ENCODE results near the gene RBM26. TPM values are rescaled to one million over a fixed set of nuclear protein-coding genes. Genes with fewer than 3 reads are reported as not detected.

Gene RBM26
- total RNA-seq, 4 donors from 2014 or later, result 14.9 to 44.8 (median 23.1) TPM

- Histone ChIP-seq H3K36me3 (peaks cover 0 to 6% of the 10 kb centered on the region in 2 donors), H3K27ac (no peak overlapping the region), H3K9me3 (no peaks in the 10 kb centered on the region), H3K27me3 (no peaks in the 10 kb centered on the region), H3K4me1 (peaks cover 7 to 11% of the 10 kb centered on the region in 2 donors), H3K4me3 (no peak overlapping the region)
- TF ChIP-seq, protein P1, sequence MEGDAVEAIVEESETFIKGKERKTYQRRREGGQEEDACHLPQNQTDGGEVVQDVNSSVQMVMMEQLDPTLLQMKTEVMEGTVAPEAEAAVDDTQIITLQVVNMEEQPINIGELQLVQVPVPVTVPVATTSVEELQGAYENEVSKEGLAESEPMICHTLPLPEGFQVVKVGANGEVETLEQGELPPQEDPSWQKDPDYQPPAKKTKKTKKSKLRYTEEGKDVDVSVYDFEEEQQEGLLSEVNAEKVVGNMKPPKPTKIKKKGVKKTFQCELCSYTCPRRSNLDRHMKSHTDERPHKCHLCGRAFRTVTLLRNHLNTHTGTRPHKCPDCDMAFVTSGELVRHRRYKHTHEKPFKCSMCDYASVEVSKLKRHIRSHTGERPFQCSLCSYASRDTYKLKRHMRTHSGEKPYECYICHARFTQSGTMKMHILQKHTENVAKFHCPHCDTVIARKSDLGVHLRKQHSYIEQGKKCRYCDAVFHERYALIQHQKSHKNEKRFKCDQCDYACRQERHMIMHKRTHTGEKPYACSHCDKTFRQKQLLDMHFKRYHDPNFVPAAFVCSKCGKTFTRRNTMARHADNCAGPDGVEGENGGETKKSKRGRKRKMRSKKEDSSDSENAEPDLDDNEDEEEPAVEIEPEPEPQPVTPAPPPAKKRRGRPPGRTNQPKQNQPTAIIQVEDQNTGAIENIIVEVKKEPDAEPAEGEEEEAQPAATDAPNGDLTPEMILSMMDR (IDR thresholded peaks at IDR 0.05 in 4 of 5, conservative IDR thresholded peaks at IDR 0.05 in 1 of 5), result no peak
- TF ChIP-seq POLR2A (IDR thresholded peaks at IDR 0.05), result no peak
- no peak for ATAC-seq
- DNase-seq, result no peak
- in situ Hi-C loops (cut with MboI; ENCODE audit: low sequenced_read_pairs in 4 of 4), result no loop called here
- intact Hi-C loops (cut with DNase I; ENCODE audit: low total_unique reads), result no loop called here
Measured at GRCh38 chr13:79393564-79394249, 12.3 kb downstream of the RBM26 start.

- H3K27me3 ChIP-seq, result no peaks in the 10 kb centered on the region
- peaks cover 0 to 6% of the 10 kb centered on the region in 2 donors for H3K36me3 ChIP-seq
- no peak for TF ChIP-seq POLR2A (IDR thresholded peaks at IDR 0.05)
- TF ChIP-seq, protein P1 (IDR thresholded peaks at IDR 0.05 in 4 of 5, conservative IDR thresholded peaks at IDR 0.05 in 1 of 5), result no peak
- DNase-seq (no peak), ATAC-seq (no peak)
- in situ Hi-C loops (cut with MboI; ENCODE audit: low sequenced_read_pairs in 4 of 4) (no loop called here), intact Hi-C loops (cut with DNase I; ENCODE audit: low total_unique reads) (no loop called here)
- H3K4me3 ChIP-seq, result no peak overlapping the region
- no peaks in the 10 kb centered on the region for H3K9me3 ChIP-seq
- H3K4me1 ChIP-seq, result peaks cover 7 to 11% of the 10 kb centered on the region in 2 donors
- H3K27ac ChIP-seq, result no peak overlapping the region
Measured at GRCh38 chr13:79392882-79393563, 13.0 kb downstream of the RBM26 start.

DNA sequence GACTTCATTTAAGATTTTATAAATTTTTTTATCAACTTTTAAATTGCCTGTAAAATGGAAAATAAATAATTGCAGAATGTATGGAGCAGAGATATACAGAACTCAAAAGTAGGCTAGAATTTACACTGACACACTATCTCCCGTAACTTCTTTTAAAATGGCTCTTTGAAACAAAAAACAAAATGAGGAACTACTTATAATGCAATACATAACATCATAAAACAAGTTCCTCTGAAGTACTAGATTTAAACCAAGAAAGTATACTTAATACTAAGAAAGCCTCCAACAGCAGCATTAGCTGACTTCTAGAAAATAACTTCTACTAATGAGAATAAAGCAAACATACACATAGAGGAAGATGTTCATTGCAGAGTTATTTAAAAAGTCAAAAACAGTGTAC lies 17.0 kb downstream of the RBM26 start:
- H3K4me1 ChIP-seq, result peaks cover 37 to 39% of the 10 kb centered on the region in 2 donors
- no peaks in the 10 kb centered on the region for H3K9me3 ChIP-seq
- DNase-seq, result no peak
- TF ChIP-seq, protein P1 (IDR thresholded peaks at IDR 0.05 in 4 of 5, conservative IDR thresholded peaks at IDR 0.05 in 1 of 5), result no peak
- ATAC-seq, result no peak
- in situ Hi-C loops (cut with MboI; ENCODE audit: low sequenced_read_pairs in 4 of 4), result no loop called here
- no peak overlapping the region for H3K4me3 ChIP-seq
- no peaks in the 10 kb centered on the region for H3K27me3 ChIP-seq
- intact Hi-C loops (cut with DNase I; ENCODE audit: low total_unique reads), result no loop called here
- H3K27ac ChIP-seq, result no peak overlapping the region
- no peaks in the 10 kb centered on the region for H3K36me3 ChIP-seq

DNA sequence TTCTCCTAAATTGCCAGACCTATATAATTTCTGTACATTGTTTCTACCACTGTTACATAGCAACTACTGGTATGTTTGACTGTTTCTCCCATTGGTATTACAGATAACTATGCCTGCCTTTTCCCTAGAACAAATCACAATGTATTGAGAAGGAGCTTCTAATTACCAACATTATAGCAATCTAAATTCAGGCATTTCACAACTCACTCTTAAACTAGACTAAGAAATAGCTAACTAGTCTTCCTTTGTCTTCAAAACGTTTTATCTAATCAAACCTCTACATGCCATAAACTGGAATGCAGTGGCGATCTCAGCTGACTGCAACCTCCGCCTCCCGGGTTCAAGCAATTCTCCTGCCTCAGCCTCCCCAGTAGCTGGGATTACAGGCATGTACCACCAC lies 18.2 kb downstream of the RBM26 start:
- TF ChIP-seq, protein P1 (IDR thresholded peaks at IDR 0.05 in 4 of 5, conservative IDR thresholded peaks at IDR 0.05 in 1 of 5), result no peak
- DNase-seq (no peak), ATAC-seq (no peak)
- intact Hi-C loops (cut with DNase I; ENCODE audit: low total_unique reads), result no loop called here
- in situ Hi-C loops (cut with MboI; ENCODE audit: low sequenced_read_pairs in 4 of 4), result no loop called here
- H3K36me3 ChIP-seq, result no peaks in the 10 kb centered on the region
- H3K4me3 ChIP-seq, result no peak overlapping the region
- H3K9me3 ChIP-seq, result no peaks in the 10 kb centered on the region
- peaks cover 38 to 48% of the 10 kb centered on the region in 2 donors for H3K4me1 ChIP-seq
- no peak overlapping the region for H3K27ac ChIP-seq
- H3K27me3 ChIP-seq, result no peaks in the 10 kb centered on the region
